Kidney tubule cell (primary cell): ENCODE data around the gene SYNGR3.

ENCODE experiments used
- DNase-seq: peaks from one replicate; pipeline ENCODE4 v3.0.0-alpha.2; 2018; ENCODE audit warnings: low spot score

The SYNGR3 gene

GRCh38 chr16:2042171-2042985 lies 52.6 kb downstream of the SYNGR3 start:
- DNase-seq, result no peak

- DNase-seq, result peak; percentile 69
Observed at GRCh38 chr16:2042986-2043666, 53.4 kb downstream of the SYNGR3 start.
